ENCODE data around the gene BPHL. TPM values are rescaled to one million over a fixed set of nuclear protein-coding genes. Genes with fewer than 3 reads are reported as not detected.
"Not testable (repeated sequence)": the region's sequence is repeated elsewhere in the genome, so short reads cannot be mapped to it uniquely, and the experiment has no call there.

BPHL gene
- total RNA-seq, 1 experiment from 2014 or later, result 36.3 TPM

DNA sequence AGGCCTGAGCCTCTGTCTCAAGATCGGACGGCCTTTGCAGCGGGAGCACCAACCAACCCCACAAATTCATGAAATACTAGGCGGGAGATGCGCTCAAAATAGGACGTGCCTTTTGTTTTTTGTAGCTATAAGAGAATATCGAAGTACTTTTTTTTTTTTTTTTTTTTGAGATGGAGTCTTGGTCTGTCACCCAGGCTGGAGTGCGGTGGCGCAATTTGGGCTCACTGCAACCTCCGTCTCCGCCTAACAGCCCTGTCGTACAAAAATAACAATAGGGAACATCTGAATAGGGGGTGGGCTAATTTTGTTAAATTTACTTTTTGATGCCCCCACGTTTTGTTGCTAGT, 44.7 kb downstream of the BPHL start:
- peak; percentile 6; the same call in 1 of the 2 replicates for ATAC-seq
- POLR2A ChIA-PET, result no interaction called here
- Histone ChIP-seq H3K27me3 (ENCODE audit: control insufficient read depth, insufficient read depth, low read length) (no peaks in the 10 kb centered on the region), H3K9me3 (ENCODE audit: control insufficient read depth, insufficient read depth, low read depth, low read length) (no peaks in the 10 kb centered on the region), H3K27ac (ENCODE audit: low read length) (peak overlapping the region; percentile 68), H3K36me3 (ENCODE audit: control insufficient read depth, insufficient read depth, low read length) (no peaks in the 10 kb centered on the region), H3K4me1 (ENCODE audit: control insufficient read depth, insufficient read depth, low read length) (peaks cover 28% of the 10 kb centered on the region), H3K4me3 (ENCODE audit: low read depth in 2 of 2, low read length in 2 of 2) (peak overlapping the region; percentile 76 to 84)
- CTCF ChIA-PET, result no interaction called here
- in situ Hi-C loops (cut with HindIII; ENCODE audit: low pct_unique_long_range_greater_than_20kb, low sequenced_read_pairs) (no loop called here), intact Hi-C loops (cut with micrococcal nuclease; ENCODE audit: unreplicated experiment) (loop anchor here (10.0 kb wide), 1 partner anchor 72 kb away; no protein-coding TSS in a partner anchor)
- DNase-seq (ENCODE audit: low read depth, low spot score), result no peak
- BruUV-seq (replicated peaks), result no TSS peak
- TF ChIP-seq SIN3A (IDR thresholded peaks at IDR 0.05; ENCODE audit: borderline replicate concordance, insufficient read depth, low read depth, low read length) (no peak), POLR2AphosphoS5 (IDR thresholded peaks at IDR 0.05; ENCODE audit: low read depth, low read length) (peak; percentile 6; the same call in 1 of the 2 replicates), TCF7L2 (IDR thresholded peaks at IDR 0.05; ENCODE audit: low read depth, low read length) (no peak)
- TF ChIP-seq, protein P1, sequence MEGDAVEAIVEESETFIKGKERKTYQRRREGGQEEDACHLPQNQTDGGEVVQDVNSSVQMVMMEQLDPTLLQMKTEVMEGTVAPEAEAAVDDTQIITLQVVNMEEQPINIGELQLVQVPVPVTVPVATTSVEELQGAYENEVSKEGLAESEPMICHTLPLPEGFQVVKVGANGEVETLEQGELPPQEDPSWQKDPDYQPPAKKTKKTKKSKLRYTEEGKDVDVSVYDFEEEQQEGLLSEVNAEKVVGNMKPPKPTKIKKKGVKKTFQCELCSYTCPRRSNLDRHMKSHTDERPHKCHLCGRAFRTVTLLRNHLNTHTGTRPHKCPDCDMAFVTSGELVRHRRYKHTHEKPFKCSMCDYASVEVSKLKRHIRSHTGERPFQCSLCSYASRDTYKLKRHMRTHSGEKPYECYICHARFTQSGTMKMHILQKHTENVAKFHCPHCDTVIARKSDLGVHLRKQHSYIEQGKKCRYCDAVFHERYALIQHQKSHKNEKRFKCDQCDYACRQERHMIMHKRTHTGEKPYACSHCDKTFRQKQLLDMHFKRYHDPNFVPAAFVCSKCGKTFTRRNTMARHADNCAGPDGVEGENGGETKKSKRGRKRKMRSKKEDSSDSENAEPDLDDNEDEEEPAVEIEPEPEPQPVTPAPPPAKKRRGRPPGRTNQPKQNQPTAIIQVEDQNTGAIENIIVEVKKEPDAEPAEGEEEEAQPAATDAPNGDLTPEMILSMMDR (IDR thresholded peaks at IDR 0.05), result peak; percentile 41

DNA sequence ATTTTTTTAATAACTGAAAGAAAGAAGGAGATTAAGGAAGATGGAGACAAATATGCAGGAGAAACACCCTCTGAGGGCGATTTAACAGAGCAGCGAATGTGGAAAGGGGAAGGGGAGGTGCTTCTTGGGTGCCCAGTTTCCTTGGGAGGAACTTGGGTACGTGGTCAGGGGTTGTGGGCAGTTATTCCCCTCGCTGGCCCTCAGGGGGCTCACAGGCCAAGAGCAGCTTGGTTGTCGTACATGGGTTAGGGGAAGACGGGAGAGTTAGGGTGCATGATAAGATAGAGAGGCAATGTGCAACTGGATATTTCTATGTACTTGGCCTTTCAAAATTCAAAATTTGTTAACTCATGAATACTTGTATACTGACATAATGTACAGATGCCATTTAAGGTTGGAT, 45.9 kb downstream of the BPHL start:
- BruUV-seq (replicated peaks), result no TSS peak

DNA sequence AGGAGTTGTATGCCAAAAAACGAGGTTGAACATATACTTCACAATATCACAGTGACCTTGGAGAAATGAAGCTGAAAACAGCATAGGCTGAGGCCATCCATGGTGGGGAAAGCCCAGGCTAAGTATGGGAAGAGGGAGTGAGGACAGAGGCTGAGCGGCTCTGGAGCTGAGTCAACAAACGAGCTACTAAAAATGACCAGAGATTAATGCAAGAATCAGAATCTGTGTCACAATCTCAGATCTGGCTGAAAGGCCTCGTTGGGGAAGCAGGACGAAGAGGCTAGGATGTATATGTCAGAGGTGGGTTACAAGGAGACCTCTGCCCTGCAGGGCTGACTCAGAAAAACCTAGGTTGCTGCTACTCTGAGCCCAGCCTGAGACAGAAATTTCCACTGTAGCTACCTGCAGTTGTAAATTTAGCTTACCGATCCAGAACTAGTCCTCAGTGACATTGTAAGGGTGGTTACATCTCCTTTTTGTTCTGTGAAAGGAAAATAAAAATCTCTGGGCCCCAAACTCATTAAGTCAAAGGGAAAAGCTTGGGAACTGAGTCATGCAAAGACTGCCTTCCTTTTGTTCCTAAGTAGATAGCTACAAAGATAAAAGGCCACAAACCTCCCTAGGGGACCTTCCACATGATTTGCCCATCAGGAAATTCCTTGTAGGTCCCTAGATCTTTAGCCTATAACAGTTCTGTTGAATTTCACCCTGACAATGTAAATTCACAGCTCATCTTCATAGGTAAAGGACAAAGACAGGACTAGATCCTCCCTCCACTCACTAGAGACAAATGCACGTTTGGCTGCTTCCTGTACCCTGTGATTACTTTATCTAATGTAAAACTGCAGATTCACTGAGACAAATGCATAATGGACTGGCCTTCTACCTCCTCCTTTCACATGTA, 47.4 kb downstream of the BPHL start:
- BruUV-seq (replicated peaks), result no TSS peak
- H3K27ac ChIP-seq (ENCODE audit: low read length), result peak overlapping the region; percentile 18; the same call in 1 of the 2 replicates
- no peaks in the 10 kb centered on the region for H3K36me3 ChIP-seq (ENCODE audit: control insufficient read depth, insufficient read depth, low read length)
- TF ChIP-seq SIN3A (IDR thresholded peaks at IDR 0.05; ENCODE audit: borderline replicate concordance, insufficient read depth, low read depth, low read length) (no peak), POLR2AphosphoS5 (IDR thresholded peaks at IDR 0.05; ENCODE audit: low read depth, low read length) (no peak), TCF7L2 (IDR thresholded peaks at IDR 0.05; ENCODE audit: low read depth, low read length) (no peak)
- TF ChIP-seq, protein P1 (IDR thresholded peaks at IDR 0.05), result no peak
- TF ChIP-seq, protein P2, sequence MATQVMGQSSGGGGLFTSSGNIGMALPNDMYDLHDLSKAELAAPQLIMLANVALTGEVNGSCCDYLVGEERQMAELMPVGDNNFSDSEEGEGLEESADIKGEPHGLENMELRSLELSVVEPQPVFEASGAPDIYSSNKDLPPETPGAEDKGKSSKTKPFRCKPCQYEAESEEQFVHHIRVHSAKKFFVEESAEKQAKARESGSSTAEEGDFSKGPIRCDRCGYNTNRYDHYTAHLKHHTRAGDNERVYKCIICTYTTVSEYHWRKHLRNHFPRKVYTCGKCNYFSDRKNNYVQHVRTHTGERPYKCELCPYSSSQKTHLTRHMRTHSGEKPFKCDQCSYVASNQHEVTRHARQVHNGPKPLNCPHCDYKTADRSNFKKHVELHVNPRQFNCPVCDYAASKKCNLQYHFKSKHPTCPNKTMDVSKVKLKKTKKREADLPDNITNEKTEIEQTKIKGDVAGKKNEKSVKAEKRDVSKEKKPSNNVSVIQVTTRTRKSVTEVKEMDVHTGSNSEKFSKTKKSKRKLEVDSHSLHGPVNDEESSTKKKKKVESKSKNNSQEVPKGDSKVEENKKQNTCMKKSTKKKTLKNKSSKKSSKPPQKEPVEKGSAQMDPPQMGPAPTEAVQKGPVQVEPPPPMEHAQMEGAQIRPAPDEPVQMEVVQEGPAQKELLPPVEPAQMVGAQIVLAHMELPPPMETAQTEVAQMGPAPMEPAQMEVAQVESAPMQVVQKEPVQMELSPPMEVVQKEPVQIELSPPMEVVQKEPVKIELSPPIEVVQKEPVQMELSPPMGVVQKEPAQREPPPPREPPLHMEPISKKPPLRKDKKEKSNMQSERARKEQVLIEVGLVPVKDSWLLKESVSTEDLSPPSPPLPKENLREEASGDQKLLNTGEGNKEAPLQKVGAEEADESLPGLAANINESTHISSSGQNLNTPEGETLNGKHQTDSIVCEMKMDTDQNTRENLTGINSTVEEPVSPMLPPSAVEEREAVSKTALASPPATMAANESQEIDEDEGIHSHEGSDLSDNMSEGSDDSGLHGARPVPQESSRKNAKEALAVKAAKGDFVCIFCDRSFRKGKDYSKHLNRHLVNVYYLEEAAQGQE (IDR thresholded peaks at IDR 0.05; ENCODE audit: insufficient read depth in 1 of 2, low read depth in 2 of 2, low read length in 1 of 2), result no peak
- DNase-seq (ENCODE audit: low read depth, low spot score) (no peak), ATAC-seq (no peak)
- intact Hi-C loops (cut with micrococcal nuclease; ENCODE audit: unreplicated experiment), result loop anchor here (10.0 kb wide), 1 partner anchor 69 kb away; no protein-coding TSS in a partner anchor
- ChIA-PET POLR2A (no interaction called here), CTCF (interaction anchor here (0.7 to 1.0 kb wide), 2 partner anchors 9 to 43 kb away, joined by 3 read pairs; partner anchors contain the start of gene TUBB2A)
- no peaks in the 10 kb centered on the region for H3K9me3 ChIP-seq (ENCODE audit: control insufficient read depth, insufficient read depth, low read depth, low read length)
- no peak overlapping the region for H3K4me3 ChIP-seq (ENCODE audit: low read depth in 2 of 2, low read length in 2 of 2)
- H3K27me3 ChIP-seq (ENCODE audit: control insufficient read depth, insufficient read depth, low read length), result no peaks in the 10 kb centered on the region
- H3K4me1 ChIP-seq (ENCODE audit: control insufficient read depth, insufficient read depth, low read length), result peaks cover 16% of the 10 kb centered on the region
- in situ Hi-C loops (cut with HindIII; ENCODE audit: low pct_unique_long_range_greater_than_20kb, low sequenced_read_pairs), result no loop called here

More for the DNA sequence above, 45.9 kb downstream of the BPHL start:
- Histone ChIP-seq H3K27me3 (ENCODE audit: control insufficient read depth, insufficient read depth, low read length) (no peaks in the 10 kb centered on the region), H3K9me3 (ENCODE audit: control insufficient read depth, insufficient read depth, low read depth, low read length) (no peaks in the 10 kb centered on the region), H3K36me3 (ENCODE audit: control insufficient read depth, insufficient read depth, low read length) (no peaks in the 10 kb centered on the region), H3K4me3 (ENCODE audit: low read depth in 2 of 2, low read length in 2 of 2) (no peak overlapping the region), H3K4me1 (ENCODE audit: control insufficient read depth, insufficient read depth, low read length) (peaks cover 28% of the 10 kb centered on the region), H3K27ac (ENCODE audit: low read length) (no peak overlapping the region)
- in situ Hi-C loops (cut with HindIII; ENCODE audit: low pct_unique_long_range_greater_than_20kb, low sequenced_read_pairs), result no loop called here
- CTCF ChIA-PET, result no interaction called here
- ATAC-seq, result no peak
- no peak for TF ChIP-seq TCF7L2 (IDR thresholded peaks at IDR 0.05; ENCODE audit: low read depth, low read length)
- intact Hi-C loops (cut with micrococcal nuclease; ENCODE audit: unreplicated experiment), result loop anchor here (10.0 kb wide), 1 partner anchor 70 kb away; no protein-coding TSS in a partner anchor
- DNase-seq (ENCODE audit: low read depth, low spot score), result no peak
- POLR2A ChIA-PET, result no interaction called here

DNA sequence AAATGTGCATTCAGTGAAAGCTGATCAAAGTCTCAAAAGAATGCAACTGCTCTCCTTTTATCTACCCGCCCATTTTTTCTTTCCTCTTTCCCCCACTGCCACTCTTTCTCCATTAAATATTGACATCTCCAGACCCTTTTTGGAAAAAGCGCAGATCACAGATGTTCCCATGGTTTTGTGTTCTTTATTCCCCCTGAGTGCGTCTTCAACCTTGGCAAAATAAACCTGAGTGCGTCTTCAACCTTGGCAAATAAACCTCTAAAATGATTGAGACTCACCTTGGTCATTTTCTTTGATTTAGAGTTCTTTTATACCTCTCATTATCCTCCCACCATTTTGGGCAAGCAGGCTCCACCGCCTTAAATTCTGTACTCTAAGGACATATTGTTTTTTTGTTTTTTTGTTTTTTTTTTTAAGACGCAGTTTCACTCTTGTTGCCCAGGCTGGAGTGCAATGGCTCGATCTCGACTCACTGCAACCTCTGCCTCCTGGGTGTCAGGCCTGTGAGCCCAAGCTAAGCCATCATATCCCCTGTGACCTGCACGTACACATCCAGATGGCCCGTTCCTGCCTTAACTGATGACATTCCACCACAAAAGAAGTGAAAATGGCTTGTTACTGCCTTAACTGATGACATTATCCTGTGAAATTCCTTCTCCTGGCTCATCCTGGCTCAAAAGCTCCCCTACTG, 48.2 kb downstream of the BPHL start:
- H3K27ac ChIP-seq (ENCODE audit: low read length); in situ Hi-C loops (cut with HindIII; ENCODE audit: low pct_unique_long_range_greater_than_20kb, low sequenced_read_pairs); H3K27me3 ChIP-seq (ENCODE audit: control insufficient read depth, insufficient read depth, low read length); H3K4me3 ChIP-seq (ENCODE audit: low read depth in 2 of 2, low read length in 2 of 2); H3K36me3 ChIP-seq (ENCODE audit: control insufficient read depth, insufficient read depth, low read length); BruUV-seq (replicated peaks); DNase-seq (ENCODE audit: low read depth, low spot score); H3K9me3 ChIP-seq (ENCODE audit: control insufficient read depth, insufficient read depth, low read depth, low read length); POLR2A ChIA-PET; ATAC-seq: not testable (repeated sequence)
- CTCF ChIA-PET, result interaction anchor here (0.7 kb wide), 1 partner anchor 10 kb away, joined by 3 read pairs; the partner anchor contains the start of gene TUBB2A
- intact Hi-C loops (cut with micrococcal nuclease; ENCODE audit: unreplicated experiment), result loop anchor here (10.0 kb wide), 1 partner anchor 68 kb away; no protein-coding TSS in a partner anchor
- H3K4me1 ChIP-seq (ENCODE audit: control insufficient read depth, insufficient read depth, low read length), result peaks cover 16% of the 10 kb centered on the region

Data from Panc1 (cell line).